COR-L47 (cell line): ENCODE data around the gene IL6.
"Not testable (repeated sequence)": the region's sequence is repeated elsewhere in the genome, so short reads cannot be mapped to it uniquely, and the experiment has no call there.

Source experiments
- DNase-seq: peaks from one replicate; lab custom pipeline; 2025; lab: John Stamatoyannopoulos, UW

The IL6 gene

DNA sequence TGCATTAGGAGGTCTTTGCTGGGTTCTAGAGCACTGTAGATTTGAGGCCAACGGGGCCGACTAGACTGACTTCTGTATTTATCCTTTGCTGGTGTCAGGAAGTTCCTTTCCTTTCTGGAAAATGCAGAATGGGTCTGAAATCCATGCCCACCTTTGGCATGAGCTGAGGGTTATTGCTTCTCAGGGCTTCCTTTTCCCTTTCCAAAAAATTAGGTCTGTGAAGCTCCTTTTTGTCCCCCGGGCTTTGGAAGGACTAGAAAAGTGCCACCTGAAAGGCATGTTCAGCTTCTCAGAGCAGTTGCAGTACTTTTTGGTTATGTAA, 675 bp downstream of the IL6 start:
- DNase-seq: no peak

DNA sequence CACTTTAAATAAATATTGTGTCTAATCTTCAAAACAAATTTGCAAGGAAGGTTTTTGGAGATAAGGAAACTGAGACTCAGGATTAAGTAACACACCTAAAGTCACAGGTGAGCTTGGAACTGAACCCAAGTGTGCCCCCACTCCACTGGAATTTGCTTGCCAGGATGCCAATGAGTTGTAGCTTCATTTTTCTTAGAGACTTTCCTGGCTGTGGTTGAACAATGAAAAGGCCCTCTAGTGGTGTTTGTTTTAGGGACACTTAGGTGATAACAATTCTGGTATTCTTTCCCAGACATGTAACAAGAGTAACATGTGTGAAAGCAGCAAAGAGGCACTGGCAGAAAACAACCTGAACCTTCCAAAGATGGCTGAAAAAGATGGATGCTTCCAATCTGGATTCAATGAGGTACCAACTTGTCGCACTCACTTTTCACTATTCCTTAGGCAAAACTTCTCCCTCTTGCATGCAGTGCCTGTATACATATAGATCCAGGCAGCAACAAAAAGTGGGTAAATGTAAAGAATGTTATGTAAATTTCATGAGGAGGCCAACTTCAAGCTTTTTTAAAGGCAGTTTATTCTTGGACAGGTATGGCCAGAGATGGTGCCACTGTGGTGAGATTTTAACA, 1.5 kb downstream of the IL6 start:
- peak; percentile 47 for DNase-seq

DNA sequence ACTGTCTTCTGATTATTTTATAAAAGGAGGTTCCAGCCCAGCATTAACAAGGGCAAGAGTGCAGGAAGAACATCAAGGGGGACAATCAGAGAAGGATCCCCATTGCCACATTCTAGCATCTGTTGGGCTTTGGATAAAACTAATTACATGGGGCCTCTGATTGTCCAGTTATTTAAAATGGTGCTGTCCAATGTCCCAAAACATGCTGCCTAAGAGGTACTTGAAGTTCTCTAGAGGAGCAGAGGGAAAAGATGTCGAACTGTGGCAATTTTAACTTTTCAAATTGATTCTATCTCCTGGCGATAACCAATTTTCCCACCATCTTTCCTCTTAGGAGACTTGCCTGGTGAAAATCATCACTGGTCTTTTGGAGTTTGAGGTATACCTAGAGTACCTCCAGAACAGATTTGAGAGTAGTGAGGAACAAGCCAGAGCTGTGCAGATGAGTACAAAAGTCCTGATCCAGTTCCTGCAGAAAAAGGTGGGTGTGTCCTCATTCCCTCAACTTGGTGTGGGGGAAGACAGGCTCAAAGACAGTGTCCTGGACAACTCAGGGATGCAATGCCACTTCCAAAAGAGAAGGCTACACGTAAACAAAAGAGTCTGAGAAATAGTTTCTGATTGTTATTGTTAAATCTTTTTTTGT, 2.3 kb downstream of the IL6 start:
- DNase-seq: no peak

DNA sequence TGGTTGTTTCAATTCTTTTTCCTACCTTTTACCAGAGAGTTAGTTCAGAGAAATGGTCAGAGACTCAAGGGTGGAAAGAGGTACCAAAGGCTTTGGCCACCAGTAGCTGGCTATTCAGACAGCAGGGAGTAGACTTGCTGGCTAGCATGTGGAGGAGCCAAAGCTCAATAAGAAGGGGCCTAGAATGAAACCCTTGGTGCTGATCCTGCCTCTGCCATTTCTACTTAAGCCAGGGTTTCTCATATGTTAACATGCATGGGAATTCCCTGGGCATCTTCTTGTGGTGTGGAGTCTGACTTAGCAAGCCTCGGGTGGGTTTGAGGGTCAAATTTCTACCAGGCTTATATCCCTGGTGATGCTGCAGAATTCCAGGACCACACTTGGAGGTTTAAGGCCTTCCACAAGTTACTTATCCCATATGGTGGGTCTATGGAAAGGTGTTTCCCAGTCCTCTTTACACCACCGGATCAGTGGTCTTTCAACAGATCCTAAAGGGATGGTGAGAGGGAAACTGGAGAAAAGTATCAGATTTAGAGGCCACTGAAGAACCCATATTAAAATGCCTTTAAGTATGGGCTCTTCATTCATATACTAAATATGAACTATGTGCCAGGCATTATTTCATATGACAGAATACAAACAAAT, 3.2 kb downstream of the IL6 start:
- DNase-seq: no peak

DNA sequence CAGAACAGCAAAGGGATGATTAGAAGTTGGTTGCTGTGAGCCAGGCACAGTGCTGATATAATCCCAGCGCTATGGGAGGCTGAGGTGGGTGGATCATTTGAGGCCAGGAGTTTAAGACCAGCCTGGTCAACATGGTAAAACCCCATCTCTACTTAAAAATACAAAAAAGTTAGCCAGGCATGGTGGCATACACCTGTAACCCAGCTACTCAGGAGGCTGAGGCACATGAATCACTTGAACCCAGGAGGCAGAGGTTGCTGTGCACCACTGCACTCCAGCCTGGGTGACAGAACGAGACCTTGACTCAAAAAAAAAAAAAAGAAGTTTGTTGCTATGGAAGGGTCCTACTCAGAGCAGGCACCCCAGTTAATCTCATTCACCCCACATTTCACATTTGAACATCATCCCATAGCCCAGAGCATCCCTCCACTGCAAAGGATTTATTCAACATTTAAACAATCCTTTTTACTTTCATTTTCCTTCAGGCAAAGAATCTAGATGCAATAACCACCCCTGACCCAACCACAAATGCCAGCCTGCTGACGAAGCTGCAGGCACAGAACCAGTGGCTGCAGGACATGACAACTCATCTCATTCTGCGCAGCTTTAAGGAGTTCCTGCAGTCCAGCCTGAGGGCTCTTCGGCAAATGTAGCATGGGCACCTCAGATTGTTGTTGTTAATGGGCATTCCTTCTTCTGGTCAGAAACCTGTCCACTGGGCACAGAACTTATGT, 4.1 kb downstream of the IL6 start:
- DNase-seq: no peak

DNA sequence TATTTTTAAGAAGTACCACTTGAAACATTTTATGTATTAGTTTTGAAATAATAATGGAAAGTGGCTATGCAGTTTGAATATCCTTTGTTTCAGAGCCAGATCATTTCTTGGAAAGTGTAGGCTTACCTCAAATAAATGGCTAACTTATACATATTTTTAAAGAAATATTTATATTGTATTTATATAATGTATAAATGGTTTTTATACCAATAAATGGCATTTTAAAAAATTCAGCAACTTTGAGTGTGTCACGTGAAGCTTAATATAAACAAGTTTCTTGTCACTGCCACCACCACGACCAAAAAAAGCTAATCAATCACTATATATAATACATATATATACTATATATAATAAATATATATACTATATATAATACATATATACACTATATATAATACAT, 4.8 kb downstream of the IL6 start:
- no peak for DNase-seq

DNA sequence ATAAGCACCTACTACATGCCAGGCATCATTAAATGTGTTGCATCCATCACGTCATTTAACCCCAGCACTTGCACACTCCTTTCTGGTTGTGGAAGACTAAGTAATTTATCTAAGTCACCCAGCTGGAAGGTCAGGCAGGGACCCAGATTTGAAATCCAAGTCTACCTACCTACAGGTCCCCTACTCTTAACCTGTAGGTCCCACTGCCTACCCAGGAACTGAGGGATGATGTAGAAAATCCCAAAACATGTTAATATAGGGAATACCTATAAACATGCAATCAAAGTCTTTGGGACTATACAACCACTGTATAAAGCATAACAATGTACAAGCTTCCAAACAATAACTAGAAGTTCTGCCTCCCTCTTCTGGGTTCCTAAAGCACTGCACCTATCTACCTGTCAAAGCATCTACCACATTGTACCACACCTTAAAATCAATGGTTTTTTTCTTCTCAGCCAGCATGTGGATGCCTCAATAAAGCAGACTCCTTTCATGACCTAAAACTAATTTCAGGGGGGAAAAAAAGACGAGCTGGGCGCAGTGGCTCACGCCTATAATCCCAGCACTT, 5.6 kb downstream of the IL6 start:
- DNase-seq: peak; percentile 13

GRCh38 chr7:22733761-22734160, 6.8 kb downstream of the IL6 start:
- no peak for DNase-seq

DNA sequence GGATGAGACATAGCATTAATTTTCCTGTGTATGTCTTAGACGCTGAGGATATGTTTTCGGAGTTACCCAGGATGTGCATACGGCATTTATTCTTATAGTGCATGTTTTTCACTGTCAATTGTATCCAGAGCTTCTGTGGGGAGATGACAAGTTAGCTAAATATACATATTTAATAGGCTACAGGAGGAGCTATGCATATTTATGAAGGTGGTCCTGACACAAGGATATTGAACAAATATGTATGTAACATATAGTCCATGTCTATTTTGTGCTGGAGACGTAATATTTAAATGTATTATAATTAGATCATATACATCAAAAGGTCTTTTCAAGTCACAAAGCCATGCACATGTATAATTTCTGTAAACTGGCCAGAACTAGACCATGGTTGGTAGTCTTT, 16.0 kb downstream of the IL6 start:
- no peak for DNase-seq

DNA sequence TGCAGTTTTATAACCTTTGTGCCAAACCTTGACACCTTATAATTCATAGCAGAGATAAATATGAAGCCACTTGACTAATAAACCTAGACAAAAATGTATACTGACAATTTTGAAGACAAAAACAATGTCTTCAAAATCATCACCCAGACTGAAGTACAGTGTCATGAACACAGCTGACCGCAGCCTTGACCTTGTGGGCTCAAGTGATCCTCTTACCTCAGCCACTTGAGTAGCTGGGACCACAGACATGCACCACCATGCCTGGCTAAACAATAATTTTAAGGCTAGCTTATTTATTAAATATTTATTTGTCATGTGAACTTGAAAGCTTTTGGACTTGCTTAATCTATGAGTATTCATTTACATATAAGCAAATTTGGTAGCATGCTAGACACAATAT, 24.3 kb downstream of the IL6 start:
- DNase-seq: no peak

DNA sequence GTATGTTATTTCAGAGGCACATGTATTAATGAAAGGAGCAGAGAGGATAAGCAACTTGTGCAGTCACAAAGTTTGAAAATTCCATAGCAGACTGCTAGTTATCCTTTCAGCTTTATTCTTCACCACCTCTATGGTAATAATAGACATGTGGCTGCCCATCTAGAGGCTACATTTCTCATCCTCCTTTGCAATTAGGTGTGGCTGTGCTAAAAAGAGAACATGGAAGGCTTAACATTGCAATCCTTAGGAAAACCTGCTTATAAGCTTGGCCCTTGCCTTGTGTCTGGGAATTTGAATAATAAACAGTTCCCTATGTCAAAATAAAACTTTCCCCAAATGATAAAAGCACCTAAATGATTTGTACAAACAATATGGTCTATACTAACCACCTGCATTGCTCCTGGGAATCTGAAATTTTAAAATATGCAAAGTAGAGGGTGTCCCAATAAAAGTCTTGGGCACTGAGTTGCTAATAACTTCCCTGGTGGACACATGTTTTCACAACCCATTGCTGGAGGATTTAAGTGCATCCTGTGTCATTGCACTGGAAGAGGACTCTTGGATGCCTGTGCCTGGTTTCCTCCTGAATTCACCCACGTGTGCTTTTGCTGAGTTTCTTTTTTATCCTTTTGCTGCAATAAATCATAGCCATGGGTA, 30.5 kb downstream of the IL6 start:
- DNase-seq: no peak

DNA sequence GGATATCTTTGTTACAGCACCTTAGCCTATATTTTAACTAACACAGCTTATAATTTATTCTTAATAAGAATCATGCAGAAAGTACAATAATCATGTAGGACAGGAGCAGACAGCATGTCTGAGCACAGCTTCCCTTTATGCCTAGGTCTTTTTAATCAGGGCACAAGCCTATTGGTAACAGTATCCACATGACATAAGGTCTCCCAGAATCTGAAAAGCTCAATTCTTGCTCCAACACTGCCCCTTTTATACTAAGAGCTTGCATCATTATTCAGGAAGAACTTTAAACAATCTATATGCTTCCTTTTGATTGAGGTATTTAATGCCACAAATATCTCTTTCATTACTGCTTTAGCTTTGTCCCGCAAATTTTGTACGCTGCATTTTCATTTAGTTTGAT, 31.6 kb downstream of the IL6 start:
- DNase-seq: no peak

GRCh38 chr7:22759721-22760120, 32.7 kb downstream of the IL6 start:
- no peak for DNase-seq

DNA sequence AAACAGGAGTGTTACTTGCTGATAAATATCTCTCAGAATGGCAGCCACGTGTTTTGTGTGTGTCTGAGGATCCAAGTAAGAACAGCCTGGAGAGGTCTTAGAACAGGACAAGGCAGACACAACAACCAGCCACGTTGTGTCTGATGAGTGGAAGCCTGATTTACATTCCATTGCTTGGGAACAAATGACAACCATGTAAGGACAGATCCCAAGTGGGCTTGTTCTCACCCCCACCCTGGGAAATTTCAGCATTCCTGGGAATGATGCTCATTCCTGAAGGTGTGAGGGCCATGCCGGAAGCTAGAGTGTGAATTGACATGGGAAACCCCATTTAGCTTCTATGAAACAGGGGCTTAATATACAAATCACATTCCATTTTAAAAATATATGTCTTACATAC, 35.9 kb downstream of the IL6 start:
- no peak for DNase-seq

- DNase-seq: no peak
Measured at GRCh38 chr7:22765609-22766008, 38.6 kb downstream of the IL6 start.

GRCh38 chr7:22771194-22771871, 44.3 kb downstream of the IL6 start:
- no peak for DNase-seq

GRCh38 chr7:22771872-22772228, 44.9 kb downstream of the IL6 start:
- DNase-seq: no peak

DNA sequence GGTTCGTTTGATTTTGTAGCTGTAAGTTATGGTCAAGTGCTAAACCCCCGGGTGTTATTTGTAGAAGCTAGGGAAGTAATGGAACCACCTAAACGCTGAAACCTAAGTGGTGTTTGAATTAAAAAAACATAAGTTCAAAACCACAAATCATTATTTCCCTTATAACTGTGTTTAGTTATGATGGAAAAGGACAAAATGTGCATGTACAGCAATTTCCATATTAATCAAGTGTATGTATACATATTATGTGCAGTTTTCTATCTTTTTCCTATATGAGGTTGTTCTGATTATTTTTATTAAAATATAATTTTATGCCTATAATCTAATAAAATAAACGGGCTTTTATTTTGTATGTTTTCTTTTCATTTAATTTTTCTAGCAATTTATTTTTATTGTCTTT, 45.9 kb downstream of the IL6 start:
- DNase-seq: no peak

- no peak for DNase-seq
Measured at GRCh38 chr7:22776964-22777363, 50.0 kb downstream of the IL6 start.

GRCh38 chr7:22779730-22780323, 52.8 kb downstream of the IL6 start:
- DNase-seq: not testable (repeated sequence)

DNA sequence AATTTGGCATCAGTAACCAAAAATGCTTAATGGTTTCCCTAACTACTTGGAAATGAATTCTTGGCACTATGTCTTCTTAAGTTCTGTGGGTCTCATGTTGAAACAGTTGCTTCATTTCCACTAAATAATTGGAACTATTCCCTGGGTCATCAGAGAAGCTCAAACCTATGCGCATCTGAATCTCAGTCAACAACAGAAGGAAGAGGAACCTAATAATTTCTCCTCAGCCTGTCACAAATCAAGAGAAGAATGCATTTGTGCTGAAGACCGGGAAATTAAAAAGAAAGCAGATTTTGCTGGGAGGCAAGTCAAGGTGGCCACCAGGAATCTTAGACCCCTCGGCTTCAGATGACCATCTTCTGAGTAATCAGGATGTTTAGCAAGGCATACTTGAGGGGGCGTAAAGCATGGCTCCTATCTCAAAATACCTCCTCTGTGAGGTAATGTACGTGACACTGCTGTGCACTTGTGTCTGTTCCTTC, 54.3 kb downstream of the IL6 start:
- no peak for DNase-seq
